Panc1 (cell line): ENCODE results near the gene MYRIP. TPM values are rescaled to one million over a fixed set of nuclear protein-coding genes. Genes with fewer than 3 reads are reported as not detected.

Source experiments
- ATAC-seq: fragments of 200-7000 bp; cut with Tn5 transposase; 2 replicates; pipeline ENCODE4 v1.9.1; 2020; ENCODE audit warnings: mild to moderate bottlenecking, moderate library complexity
- BruUV-seq: library from RNA; stranded (reverse); fragments of 400-500 nt; replicated peaks from 2 replicates; lab custom pipeline; 2021; lab: Mats Ljungman, UMichigan
- CTCF ChIA-PET: fragments of 300-600 bp; sonication (Branson Sonifier 250); formaldehyde crosslinking; loops from one replicate; lab custom pipeline; 2022; ENCODE audit warnings: antibody characterized with exemption; lab: Charles Lee
- POLR2A ChIA-PET: fragments of 300-600 bp; sonication (Branson Sonifier 250); formaldehyde crosslinking; loops from one replicate; lab custom pipeline; 2022; ENCODE audit warnings: antibody characterized with exemption; lab: Charles Lee
- DNase-seq: peaks from one replicate; pipeline ENCODE4 v3.0.0-alpha.2; 2010; ENCODE audit warnings: low read depth, low spot score
- H3K27ac ChIP-seq: 2 replicates; pipeline ENCODE4 v1.5.1; 2011; ENCODE audit warnings: mild to moderate bottlenecking, low read length, inconsistent platforms
- H3K27me3 ChIP-seq: fragments of 200-500 bp; sonication (Bioruptor generic); 2 replicates; pipeline ENCODE4 v1.6.0; 2014; ENCODE audit warnings: low read length, inconsistent platforms; ENCODE audit not compliant: control insufficient read depth, insufficient read depth
- H3K36me3 ChIP-seq: fragments of 200-500 bp; sonication (Bioruptor generic); 2 replicates; pipeline ENCODE4 v1.5.1; 2014; ENCODE audit warnings: inconsistent platforms, mild to moderate bottlenecking, low read length, moderate library complexity; ENCODE audit not compliant: control insufficient read depth, insufficient read depth
- H3K4me1 ChIP-seq: 2 replicates; pipeline ENCODE4 v1.5.1; 2011; ENCODE audit warnings: inconsistent platforms, mild to moderate bottlenecking, low read length, moderate library complexity; ENCODE audit not compliant: control insufficient read depth, insufficient read depth
- H3K4me3 ChIP-seq, 2 experiments: 2 replicates each; pipeline ENCODE4 v1.5.1; 2011 to 2012; ENCODE audit warnings: low read depth in 2 of 2, low read length in 2 of 2, mild to moderate bottlenecking in 2 of 2, inconsistent platforms in 1 of 2, moderate library complexity in 1 of 2
- H3K9me3 ChIP-seq: fragments of 200-500 bp; sonication (Bioruptor generic); 2 replicates; pipeline ENCODE4 v1.5.1; 2014; ENCODE audit warnings: low read depth, mild to moderate bottlenecking, inconsistent platforms, low read length, moderate library complexity; ENCODE audit not compliant: control insufficient read depth, insufficient read depth
- CTCF ChIP-seq: fragments of 450-650 bp; IDR thresholded peaks from 2 replicates; pipeline ENCODE4 v1.5.1; 2017; ENCODE audit warnings: mild to moderate bottlenecking
- POLR2AphosphoS5 ChIP-seq: IDR thresholded peaks from 2 replicates; pipeline ENCODE4 v1.6.1; 2012; ENCODE audit warnings: mild to moderate bottlenecking, low read depth, low read length, moderate library complexity
- SIN3A ChIP-seq: IDR thresholded peaks from 2 replicates; pipeline ENCODE4 v1.6.1; 2012; ENCODE audit warnings: low read depth, mild to moderate bottlenecking, low read length, moderate library complexity, borderline replicate concordance; ENCODE audit not compliant: insufficient read depth
- TCF7L2 ChIP-seq: IDR thresholded peaks from 2 replicates; pipeline ENCODE4 v1.6.1; 2011; ENCODE audit warnings: mild to moderate bottlenecking, low read depth, low read length, inconsistent platforms
- in situ Hi-C: cut with HindIII; loops from 2 replicates; pipeline ENCODE4 v1.10.0; 2016; ENCODE audit warnings: low sequenced_read_pairs, low pct_unique_long_range_greater_than_20kb
- intact Hi-C: fragments of 100-400 bp; cut with micrococcal nuclease; formaldehyde crosslinking; loops from one replicate; pipeline ENCODE4 v1.10.0; 2022; ENCODE audit not compliant: unreplicated experiment
- total RNA-seq: library from RNA; stranded (reverse); gene quantifications from one replicate; pipeline ENCODE4 v1.2.1, GENCODE V29; 2021; ENCODE audit not compliant: unreplicated experiment
- TF ChIP-seq, protein P1 (sequence below), 2 experiments: IDR thresholded peaks; 2 replicates each; pipeline ENCODE4 v1.6.1; 2011 to 2012; ENCODE audit warnings: low read depth in 2 of 2, control low read depth in 1 of 2, low read length in 1 of 2, mild to moderate bottlenecking in 1 of 2, moderate library complexity in 1 of 2; ENCODE audit not compliant: insufficient read depth in 1 of 2

Gene MYRIP
- total RNA-seq, 1 experiment from 2014 or later, result 0.59 TPM

DNA sequence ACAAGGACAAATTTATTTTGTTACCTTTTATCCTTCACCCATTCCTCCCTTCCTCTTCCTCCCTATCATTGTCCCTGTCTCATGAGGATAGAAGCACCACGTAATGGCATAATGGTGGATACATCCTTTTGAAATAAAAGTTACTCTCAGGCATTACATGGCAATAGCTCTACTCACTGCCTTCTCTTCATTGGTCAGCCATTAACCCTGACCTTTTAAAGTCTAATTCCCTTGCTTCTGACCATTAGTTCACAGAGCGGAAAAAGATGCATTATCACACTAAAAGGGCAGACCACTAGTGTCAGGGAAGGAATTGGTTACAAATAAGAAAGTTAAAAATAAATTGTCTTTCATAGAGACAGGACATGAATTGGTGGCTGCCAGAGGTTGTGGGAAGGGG is 445.5 kb downstream of the MYRIP start:
- in situ Hi-C loops (no loop called here), intact Hi-C loops (no loop called here)
- DNase-seq (no peak), ATAC-seq (no peak)
- Histone ChIP-seq H3K36me3 (no peaks in the 10 kb centered on the region), H3K27me3 (no peaks in the 10 kb centered on the region), H3K9me3 (no peaks in the 10 kb centered on the region), H3K4me3 (no peak overlapping the region), H3K27ac (no peak overlapping the region), H3K4me1 (no peaks in the 10 kb centered on the region)
- BruUV-seq, result no TSS peak
- no peak for TF ChIP-seq CTCF
- TF ChIP-seq SIN3A, result no peak
- no peak for TF ChIP-seq TCF7L2
- TF ChIP-seq, protein P1, sequence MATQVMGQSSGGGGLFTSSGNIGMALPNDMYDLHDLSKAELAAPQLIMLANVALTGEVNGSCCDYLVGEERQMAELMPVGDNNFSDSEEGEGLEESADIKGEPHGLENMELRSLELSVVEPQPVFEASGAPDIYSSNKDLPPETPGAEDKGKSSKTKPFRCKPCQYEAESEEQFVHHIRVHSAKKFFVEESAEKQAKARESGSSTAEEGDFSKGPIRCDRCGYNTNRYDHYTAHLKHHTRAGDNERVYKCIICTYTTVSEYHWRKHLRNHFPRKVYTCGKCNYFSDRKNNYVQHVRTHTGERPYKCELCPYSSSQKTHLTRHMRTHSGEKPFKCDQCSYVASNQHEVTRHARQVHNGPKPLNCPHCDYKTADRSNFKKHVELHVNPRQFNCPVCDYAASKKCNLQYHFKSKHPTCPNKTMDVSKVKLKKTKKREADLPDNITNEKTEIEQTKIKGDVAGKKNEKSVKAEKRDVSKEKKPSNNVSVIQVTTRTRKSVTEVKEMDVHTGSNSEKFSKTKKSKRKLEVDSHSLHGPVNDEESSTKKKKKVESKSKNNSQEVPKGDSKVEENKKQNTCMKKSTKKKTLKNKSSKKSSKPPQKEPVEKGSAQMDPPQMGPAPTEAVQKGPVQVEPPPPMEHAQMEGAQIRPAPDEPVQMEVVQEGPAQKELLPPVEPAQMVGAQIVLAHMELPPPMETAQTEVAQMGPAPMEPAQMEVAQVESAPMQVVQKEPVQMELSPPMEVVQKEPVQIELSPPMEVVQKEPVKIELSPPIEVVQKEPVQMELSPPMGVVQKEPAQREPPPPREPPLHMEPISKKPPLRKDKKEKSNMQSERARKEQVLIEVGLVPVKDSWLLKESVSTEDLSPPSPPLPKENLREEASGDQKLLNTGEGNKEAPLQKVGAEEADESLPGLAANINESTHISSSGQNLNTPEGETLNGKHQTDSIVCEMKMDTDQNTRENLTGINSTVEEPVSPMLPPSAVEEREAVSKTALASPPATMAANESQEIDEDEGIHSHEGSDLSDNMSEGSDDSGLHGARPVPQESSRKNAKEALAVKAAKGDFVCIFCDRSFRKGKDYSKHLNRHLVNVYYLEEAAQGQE (IDR thresholded peaks at IDR 0.05; ENCODE audit: insufficient read depth in 1 of 2, low read depth in 2 of 2, low read length in 1 of 2), result no peak
- no peak for TF ChIP-seq POLR2AphosphoS5
- ChIA-PET CTCF (no interaction called here), POLR2A (interaction anchor here (0.7 kb wide), 1 partner anchor 507 kb away, joined by 3 read pairs; no protein-coding TSS in a partner anchor)

DNA sequence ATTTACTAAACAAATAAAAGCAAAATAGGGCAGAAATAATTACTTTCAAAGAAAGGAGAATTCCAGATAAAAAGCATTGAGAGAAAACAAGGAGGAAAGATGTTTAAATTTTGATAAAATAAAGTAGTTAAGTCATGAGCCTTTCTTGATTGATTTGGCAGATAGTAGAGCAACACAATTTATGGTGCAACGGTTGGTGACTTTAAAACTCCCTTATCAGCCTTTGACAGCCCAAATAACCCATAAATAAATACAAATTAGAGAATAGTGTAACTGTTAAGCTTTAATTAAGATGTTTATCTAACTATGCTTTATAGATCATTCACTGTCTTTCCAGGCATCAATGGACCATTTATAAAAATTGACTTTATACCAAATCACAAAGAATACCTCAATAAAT is 446.1 kb downstream of the MYRIP start:
- no peaks in the 10 kb centered on the region for H3K36me3 ChIP-seq
- POLR2A ChIA-PET, result no interaction called here
- no peaks in the 10 kb centered on the region for H3K9me3 ChIP-seq
- intact Hi-C loops, result no loop called here
- no peak overlapping the region for H3K4me3 ChIP-seq
- BruUV-seq, result no TSS peak
- in situ Hi-C loops, result no loop called here
- CTCF ChIA-PET, result no interaction called here
- no peak for DNase-seq
- no peaks in the 10 kb centered on the region for H3K27me3 ChIP-seq
- ATAC-seq, result no peak
- no peak overlapping the region for H3K27ac ChIP-seq
- H3K4me1 ChIP-seq, result no peaks in the 10 kb centered on the region
- TF ChIP-seq SIN3A (no peak), POLR2AphosphoS5 (no peak), CTCF (no peak), TCF7L2 (no peak)
- TF ChIP-seq, protein P1 (IDR thresholded peaks at IDR 0.05; ENCODE audit: insufficient read depth in 1 of 2, low read depth in 2 of 2, low read length in 1 of 2), result no peak
